ENCODE measurements around the gene HBA1.
A peak's percentile ranks its signal among the peaks of the same experiment; 100 is the strongest.
"Not testable (repeated sequence)": the region's sequence is repeated elsewhere in the genome, so short reads cannot be mapped to it uniquely, and the experiment has no call there.

HBA1 gene

DNA sequence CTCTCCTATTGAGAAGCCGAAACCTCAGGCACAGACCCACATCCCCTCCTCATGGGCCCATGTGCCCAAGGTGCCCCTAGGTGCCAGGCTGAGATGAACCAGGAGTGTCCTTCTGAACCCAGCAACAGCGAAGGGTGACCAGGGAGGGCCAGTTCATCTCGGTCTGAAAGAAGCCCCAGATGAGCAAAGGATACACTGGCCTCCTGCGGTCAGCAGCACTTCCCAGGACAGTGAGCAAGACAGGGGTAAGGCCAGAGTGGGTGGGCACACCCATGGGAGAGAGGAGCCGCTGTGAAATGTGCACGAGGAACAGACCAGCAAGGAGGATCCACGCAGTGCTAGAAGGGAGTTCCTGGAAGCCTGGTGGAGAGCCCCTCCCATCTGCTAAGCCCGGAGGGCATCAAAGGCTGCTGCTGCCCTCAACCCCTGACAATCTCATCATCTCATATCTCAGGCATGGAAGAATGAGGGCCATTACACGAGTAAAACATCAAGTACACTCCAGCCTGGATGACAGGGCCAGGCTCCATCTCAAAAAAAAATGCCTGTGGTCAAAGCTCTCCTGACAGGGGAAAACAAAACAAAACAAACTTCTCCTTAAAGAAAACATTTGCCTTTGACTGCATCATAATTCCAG, 27.3 kb upstream of the HBA1 start:
- Histone ChIP-seq H3K36me3 (ENCODE audit: control insufficient read depth, insufficient read depth, low read length) (no peaks in the 10 kb centered on the region), H3K4me3 (ENCODE audit: low read length) (no peak overlapping the region), H3K9ac (ENCODE audit: low read length) (no peak overlapping the region), H3K27me3 (ENCODE audit: control insufficient read depth, insufficient read depth, low read length) (peaks cover 3% of the 10 kb centered on the region), H3K27ac (ENCODE audit: low read depth, low read length) (no peak overlapping the region), H3K4me1 (ENCODE audit: control insufficient read depth, insufficient read depth, low read length) (no peaks in the 10 kb centered on the region)

DNA sequence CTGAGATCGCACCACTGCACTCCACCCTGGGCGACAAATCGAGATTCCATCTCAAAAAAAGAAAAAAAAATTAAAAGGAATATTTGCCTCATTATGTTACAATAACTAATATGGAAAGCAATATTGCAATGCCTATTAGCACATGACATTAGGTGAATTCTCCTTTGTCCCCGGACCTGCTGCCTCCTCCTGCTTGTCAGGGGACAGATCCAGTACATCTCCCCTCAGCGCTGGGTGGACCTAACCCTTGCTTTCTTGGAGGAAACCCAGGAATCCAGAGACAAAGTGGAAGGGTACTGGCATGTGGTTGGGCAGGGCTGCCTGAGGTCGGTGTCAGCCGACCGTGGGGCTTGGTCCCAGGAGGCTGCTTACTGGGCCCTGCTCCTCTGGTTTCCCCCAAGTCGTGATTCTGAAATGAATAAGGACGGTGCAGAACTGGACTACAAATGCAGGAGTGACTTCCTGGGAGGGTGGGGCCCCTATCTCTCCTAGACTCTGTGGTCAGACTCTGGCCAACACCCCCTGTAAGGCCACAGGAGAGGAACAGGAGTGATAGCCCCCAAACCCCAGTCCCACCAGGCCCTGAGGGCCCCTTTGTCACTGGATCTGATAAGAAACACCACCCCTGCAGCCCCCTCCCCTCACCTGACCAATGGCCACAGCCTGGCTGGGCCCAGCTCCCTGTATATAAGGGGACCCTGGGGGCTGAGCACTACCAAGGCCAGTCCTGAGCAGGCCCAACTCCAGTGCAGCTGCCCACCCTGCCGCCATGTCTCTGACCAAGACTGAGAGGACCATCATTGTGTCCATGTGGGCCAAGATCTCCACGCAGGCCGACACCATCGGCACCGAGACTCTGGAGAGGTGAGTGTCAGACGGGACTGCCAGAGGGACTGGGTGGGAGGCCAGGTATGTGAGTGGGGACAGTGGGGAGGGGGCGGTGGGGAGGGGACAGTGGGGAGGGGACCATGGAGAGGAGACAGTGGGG, 24.0 kb upstream of the HBA1 start, which contains the start of gene HBZ:
HBZ (plus strand) TSS at position 504 of the 988 bp plus-strand sequence; CDS start at position 770, 266 bp downstream.
- peaks cover 5% of the 10 kb centered on the region for H3K4me1 ChIP-seq (ENCODE audit: control insufficient read depth, insufficient read depth, low read length)
- no peak within 1 kb of the TSS for H3K9ac ChIP-seq (ENCODE audit: low read length)
- no peaks in the 10 kb centered on the region for H3K36me3 ChIP-seq (ENCODE audit: control insufficient read depth, insufficient read depth, low read length)
- H3K27ac ChIP-seq (ENCODE audit: low read depth, low read length), result no peak within 1 kb of the TSS
- peaks cover 9% of the 10 kb centered on the region for H3K27me3 ChIP-seq (ENCODE audit: control insufficient read depth, insufficient read depth, low read length)
- no peak within 1 kb of the TSS for H3K4me3 ChIP-seq (ENCODE audit: low read length)

DNA sequence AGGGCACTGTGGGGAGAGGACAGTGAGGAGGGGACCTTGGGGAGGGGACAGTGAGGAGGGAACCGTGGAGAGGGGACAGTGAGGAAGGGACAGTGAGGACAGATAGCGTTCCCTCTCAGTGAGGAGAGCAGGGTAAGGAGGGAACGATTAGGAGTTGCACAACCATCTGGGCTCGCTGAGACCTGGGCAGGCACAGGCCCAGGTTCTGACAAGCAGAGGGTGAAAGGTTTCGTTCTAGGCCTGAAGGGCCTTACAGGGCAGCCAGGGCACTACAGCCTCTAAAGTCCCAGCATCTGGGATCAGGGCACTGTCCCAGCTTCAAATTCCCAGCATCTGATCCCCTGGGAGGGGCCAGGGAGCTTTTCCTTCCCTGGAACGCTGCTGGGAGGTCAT, 23.4 kb upstream of the HBA1 start:
- H3K36me3 ChIP-seq (ENCODE audit: control insufficient read depth, insufficient read depth, low read length); H3K27ac ChIP-seq (ENCODE audit: low read depth, low read length); H3K4me1 ChIP-seq (ENCODE audit: control insufficient read depth, insufficient read depth, low read length); H3K9ac ChIP-seq (ENCODE audit: low read length); H3K27me3 ChIP-seq (ENCODE audit: control insufficient read depth, insufficient read depth, low read length); H3K4me3 ChIP-seq (ENCODE audit: low read length): not testable (repeated sequence)

DNA sequence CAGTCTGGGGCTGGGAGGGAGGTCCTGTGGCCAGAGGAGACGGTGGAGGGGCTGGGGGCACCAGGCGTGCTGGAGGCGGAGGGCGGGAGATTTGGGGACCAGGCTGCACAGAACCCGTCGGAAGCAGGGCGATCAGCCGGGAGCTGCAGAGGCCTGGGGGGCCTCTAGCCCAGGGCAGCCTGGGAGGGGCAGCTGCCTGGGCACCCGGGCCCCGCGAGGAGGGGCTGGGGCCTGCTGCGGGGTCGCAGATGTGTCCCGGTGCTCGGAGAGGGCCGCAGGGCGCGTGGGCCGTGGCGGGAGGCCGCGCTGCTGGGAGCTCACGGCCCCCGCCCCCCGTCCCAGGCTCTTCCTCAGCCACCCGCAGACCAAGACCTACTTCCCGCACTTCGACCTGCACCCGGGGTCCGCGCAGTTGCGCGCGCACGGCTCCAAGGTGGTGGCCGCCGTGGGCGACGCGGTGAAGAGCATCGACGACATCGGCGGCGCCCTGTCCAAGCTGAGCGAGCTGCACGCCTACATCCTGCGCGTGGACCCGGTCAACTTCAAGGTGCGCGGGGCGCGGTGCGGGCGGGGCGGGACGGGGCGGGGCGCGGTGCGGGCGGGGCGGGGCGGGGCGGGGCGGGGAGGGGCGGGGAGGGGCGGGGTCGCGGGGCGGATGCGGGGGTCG, 22.8 kb upstream of the HBA1 start:
- not testable (repeated sequence) for H3K27ac ChIP-seq (ENCODE audit: low read depth, low read length); H3K4me3 ChIP-seq (ENCODE audit: low read length); H3K9ac ChIP-seq (ENCODE audit: low read length); H3K36me3 ChIP-seq (ENCODE audit: control insufficient read depth, insufficient read depth, low read length); H3K27me3 ChIP-seq (ENCODE audit: control insufficient read depth, insufficient read depth, low read length); H3K4me1 ChIP-seq (ENCODE audit: control insufficient read depth, insufficient read depth, low read length)

DNA sequence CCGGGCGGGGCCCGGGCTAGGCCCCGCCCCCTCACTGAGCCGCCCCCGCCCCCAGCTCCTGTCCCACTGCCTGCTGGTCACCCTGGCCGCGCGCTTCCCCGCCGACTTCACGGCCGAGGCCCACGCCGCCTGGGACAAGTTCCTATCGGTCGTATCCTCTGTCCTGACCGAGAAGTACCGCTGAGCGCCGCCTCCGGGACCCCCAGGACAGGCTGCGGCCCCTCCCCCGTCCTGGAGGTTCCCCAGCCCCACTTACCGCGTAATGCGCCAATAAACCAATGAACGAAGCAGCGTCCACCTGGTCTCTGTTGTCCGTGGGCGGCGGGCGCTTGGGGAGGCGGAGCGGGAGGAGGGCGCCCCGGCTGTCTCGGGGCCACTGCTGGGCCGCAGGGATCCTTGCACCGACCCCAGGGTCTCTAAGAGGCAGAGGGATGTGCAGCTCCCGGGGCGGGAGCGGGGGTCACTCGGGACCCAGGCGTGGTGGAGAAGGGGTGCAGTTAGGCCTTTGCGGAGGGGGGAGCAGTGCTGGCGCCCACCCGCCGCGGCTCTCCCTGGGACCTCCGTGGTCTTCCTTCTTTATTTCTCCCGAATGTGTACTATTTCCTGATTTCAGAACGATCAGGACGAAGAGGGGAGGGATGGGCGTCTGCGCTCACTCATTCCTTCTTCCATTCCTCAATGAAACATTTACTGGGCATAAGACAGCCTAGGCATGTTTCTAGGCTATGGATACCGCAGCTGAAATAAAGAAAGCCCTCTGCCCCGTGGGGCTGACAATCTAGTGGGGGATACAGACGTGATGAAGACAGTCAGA, 22.1 kb upstream of the HBA1 start:
- Histone ChIP-seq H3K9ac (ENCODE audit: low read length) (no peak overlapping the region), H3K4me1 (ENCODE audit: control insufficient read depth, insufficient read depth, low read length) (peaks cover 5% of the 10 kb centered on the region), H3K27ac (ENCODE audit: low read depth, low read length) (no peak overlapping the region), H3K27me3 (ENCODE audit: control insufficient read depth, insufficient read depth, low read length) (peaks cover 9% of the 10 kb centered on the region), H3K36me3 (ENCODE audit: control insufficient read depth, insufficient read depth, low read length) (no peaks in the 10 kb centered on the region), H3K4me3 (ENCODE audit: low read length) (peak overlapping the region; percentile 55)

DNA sequence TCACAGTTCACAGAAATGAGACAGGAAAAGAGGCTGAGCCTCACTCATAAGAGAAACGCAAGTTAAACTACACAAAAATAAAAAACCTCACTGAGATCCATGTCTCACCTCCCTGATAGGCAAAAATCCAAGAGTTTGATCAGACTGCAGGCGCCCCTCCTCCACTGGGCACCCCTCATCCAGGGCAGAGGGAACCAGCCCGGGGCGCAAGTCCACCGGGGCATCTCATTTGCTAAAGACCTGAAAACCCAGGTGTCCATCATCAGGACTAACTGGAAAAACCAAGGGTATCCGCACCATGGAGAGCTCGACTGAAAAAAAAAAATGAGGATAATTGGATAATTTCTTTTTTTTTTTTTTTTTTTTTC, 21.5 kb upstream of the HBA1 start:
- Histone ChIP-seq H3K4me1 (ENCODE audit: control insufficient read depth, insufficient read depth, low read length) (peaks cover 5% of the 10 kb centered on the region), H3K9ac (ENCODE audit: low read length) (no peak overlapping the region), H3K27ac (ENCODE audit: low read depth, low read length) (no peak overlapping the region), H3K27me3 (ENCODE audit: control insufficient read depth, insufficient read depth, low read length) (peaks cover 9% of the 10 kb centered on the region), H3K4me3 (ENCODE audit: low read length) (no peak overlapping the region), H3K36me3 (ENCODE audit: control insufficient read depth, insufficient read depth, low read length) (no peaks in the 10 kb centered on the region)

DNA sequence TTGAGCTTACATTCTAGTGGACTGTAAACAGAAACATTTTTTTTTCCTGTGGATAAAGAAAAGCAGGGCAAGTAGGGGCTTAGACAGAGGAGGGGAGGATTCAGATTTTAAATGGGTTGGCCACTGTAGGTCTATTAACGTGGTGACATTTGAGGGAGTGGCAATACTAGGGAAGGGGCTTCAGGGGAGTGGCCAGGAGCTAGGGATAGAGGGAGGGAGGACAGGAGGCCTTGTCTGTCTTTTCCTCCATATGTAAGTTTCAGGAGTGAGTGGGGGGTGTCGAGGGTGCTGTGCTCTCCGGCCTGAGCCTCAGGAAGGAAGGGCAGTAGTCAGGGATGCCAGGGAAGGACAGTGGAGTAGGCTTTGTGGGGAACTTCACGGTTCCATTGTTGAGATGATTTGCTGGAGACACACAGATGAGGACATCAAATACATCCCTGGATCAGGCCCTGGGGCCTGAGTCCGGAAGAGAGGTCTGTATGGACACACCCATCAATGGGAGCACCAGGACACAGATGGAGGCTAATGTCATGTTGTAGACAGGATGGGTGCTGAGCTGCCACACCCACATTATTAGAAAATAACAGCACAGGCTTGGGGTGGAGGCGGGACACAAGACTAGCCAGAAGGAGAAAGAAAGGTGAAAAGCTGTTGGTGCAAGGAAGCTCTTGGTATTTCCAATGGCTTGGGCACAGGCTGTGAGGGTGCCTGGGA, 17.2 kb upstream of the HBA1 start:
- H3K9ac ChIP-seq (ENCODE audit: low read length), result no peak overlapping the region
- no peak overlapping the region for H3K4me3 ChIP-seq (ENCODE audit: low read length)
- peaks cover 5% of the 10 kb centered on the region for H3K4me1 ChIP-seq (ENCODE audit: control insufficient read depth, insufficient read depth, low read length)
- H3K27me3 ChIP-seq (ENCODE audit: control insufficient read depth, insufficient read depth, low read length), result peaks cover 8% of the 10 kb centered on the region
- no peak overlapping the region for H3K27ac ChIP-seq (ENCODE audit: low read depth, low read length)
- no peaks in the 10 kb centered on the region for H3K36me3 ChIP-seq (ENCODE audit: control insufficient read depth, insufficient read depth, low read length)

DNA sequence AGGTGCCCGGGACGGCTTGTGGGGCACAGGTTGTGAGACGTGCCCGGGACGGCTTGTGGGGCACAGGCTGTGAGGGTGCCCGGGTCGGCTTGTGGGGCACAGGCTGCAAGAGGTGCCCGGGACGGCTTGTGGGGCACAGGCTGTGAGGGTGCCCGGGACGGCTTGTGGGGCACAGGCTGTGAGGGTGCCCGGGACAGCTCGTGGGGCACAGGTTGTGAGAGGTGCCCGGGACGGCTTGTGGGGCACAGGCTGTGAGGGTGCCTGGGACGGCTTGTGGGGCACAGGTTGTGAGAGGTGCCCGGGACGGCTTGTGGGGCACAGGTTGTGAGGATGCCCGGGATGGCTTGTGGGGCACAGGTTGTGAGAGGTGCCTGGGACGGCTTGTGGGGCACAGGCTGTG, 16.2 kb upstream of the HBA1 start:
- H3K4me1 ChIP-seq (ENCODE audit: control insufficient read depth, insufficient read depth, low read length); H3K27ac ChIP-seq (ENCODE audit: low read depth, low read length); H3K27me3 ChIP-seq (ENCODE audit: control insufficient read depth, insufficient read depth, low read length); H3K9ac ChIP-seq (ENCODE audit: low read length); H3K4me3 ChIP-seq (ENCODE audit: low read length); H3K36me3 ChIP-seq (ENCODE audit: control insufficient read depth, insufficient read depth, low read length): not testable (repeated sequence)

DNA sequence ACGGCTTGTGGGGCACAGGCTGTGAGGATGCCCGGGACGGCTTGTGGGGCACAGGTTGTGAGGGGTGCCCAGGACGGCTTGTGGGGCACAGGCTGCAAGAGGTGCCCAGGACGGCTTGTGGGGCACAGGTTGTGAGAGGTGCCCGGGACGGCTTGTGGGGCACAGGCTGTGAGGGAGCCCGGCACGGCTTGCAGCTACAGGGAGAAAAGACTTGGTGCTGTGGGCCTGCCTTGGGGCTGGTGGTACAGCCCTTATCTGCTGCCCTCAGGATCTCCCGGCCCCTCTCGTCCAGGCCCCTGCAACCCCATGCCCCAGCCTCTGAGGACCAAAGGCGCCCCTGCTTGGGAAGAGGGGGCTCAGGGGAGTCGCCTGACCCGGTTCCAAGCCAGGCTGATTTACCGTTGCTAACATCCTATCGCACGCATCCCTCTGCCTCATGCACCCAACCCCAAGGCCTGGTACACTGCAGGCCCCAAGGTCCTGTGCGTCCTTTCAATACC, 15.7 kb upstream of the HBA1 start:
- Histone ChIP-seq H3K27me3 (ENCODE audit: control insufficient read depth, insufficient read depth, low read length) (peaks cover 8% of the 10 kb centered on the region), H3K9ac (ENCODE audit: low read length) (no peak overlapping the region), H3K4me3 (ENCODE audit: low read length) (no peak overlapping the region), H3K4me1 (ENCODE audit: control insufficient read depth, insufficient read depth, low read length) (no peaks in the 10 kb centered on the region), H3K36me3 (ENCODE audit: control insufficient read depth, insufficient read depth, low read length) (no peaks in the 10 kb centered on the region), H3K27ac (ENCODE audit: low read depth, low read length) (no peak overlapping the region)

DNA sequence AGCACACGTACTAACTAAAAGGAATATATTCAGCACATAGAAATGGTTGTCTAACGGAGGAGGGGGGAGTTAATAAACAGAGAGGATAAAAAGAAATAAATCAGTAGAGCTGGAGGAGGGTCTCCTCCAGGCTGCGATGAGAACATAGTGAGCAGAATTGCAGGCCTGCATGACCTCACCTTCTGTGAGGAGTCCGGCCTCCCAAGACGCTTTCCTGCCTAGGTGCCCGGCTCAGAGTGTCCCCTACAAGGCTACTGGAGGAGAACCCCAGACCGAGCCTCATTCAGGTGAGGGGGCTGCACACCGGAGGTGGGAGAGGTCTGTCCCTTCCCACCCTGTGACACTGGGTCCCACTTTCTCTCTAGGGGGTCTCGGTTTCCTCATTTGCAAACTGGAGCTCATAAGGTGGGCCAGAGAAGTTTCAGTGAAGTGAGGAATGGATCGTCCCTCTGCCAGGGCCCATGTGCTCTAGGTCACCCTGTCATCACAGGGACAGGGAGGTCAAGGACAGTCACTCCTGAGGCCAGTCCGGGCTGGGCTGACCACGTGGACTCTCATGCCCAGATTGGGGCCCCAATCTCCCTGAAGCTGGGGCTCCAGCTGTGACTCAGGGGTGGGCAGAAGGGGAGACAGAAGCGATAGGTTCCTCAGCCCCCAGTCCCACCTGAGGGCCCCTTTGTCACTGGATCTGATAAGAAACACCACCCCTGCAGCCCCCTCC, 14.0 kb upstream of the HBA1 start:
- Histone ChIP-seq H3K36me3 (ENCODE audit: control insufficient read depth, insufficient read depth, low read length) (no peaks in the 10 kb centered on the region), H3K27me3 (ENCODE audit: control insufficient read depth, insufficient read depth, low read length) (peaks cover 22% of the 10 kb centered on the region), H3K4me3 (ENCODE audit: low read length) (no peak overlapping the region), H3K4me1 (ENCODE audit: control insufficient read depth, insufficient read depth, low read length) (no peaks in the 10 kb centered on the region), H3K27ac (ENCODE audit: low read depth, low read length) (no peak overlapping the region), H3K9ac (ENCODE audit: low read length) (no peak overlapping the region)

DNA sequence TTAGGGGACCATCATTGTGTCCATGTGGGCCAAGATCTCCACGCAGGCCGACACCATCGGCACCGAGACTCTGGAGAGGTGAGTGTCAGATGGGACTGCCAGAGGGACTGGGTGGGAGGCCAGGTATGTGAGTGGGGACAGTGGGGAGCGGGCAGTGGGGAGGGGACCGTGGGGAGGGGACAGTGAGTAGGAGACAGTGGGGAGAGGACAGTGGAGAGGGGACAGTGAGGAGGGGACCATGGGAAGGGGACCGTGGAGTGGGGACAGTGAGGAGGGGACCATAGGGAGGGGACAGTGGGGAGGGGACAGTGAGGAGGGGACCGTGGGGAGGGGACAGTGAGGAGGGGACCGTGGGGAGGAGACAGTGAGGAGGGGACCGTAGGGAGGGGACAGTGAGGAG, 13.3 kb upstream of the HBA1 start:
- not testable (repeated sequence) for H3K4me1 ChIP-seq (ENCODE audit: control insufficient read depth, insufficient read depth, low read length); H3K9ac ChIP-seq (ENCODE audit: low read length); H3K4me3 ChIP-seq (ENCODE audit: low read length); H3K27ac ChIP-seq (ENCODE audit: low read depth, low read length); H3K36me3 ChIP-seq (ENCODE audit: control insufficient read depth, insufficient read depth, low read length)
- H3K27me3 ChIP-seq (ENCODE audit: control insufficient read depth, insufficient read depth, low read length), result peaks cover 25% of the 10 kb centered on the region
